ENCODE data around the gene RAPSN. TPM values are rescaled to one million over a fixed set of nuclear protein-coding genes. Genes with fewer than 3 reads are reported as not detected.

The RAPSN gene
- total and polyA plus RNA-seq, 2 of the 8 experiments (the other 6 are each of a cell fraction or from before 2014, with no cell fraction given) = 0.06 to 0.34 TPM

DNA sequence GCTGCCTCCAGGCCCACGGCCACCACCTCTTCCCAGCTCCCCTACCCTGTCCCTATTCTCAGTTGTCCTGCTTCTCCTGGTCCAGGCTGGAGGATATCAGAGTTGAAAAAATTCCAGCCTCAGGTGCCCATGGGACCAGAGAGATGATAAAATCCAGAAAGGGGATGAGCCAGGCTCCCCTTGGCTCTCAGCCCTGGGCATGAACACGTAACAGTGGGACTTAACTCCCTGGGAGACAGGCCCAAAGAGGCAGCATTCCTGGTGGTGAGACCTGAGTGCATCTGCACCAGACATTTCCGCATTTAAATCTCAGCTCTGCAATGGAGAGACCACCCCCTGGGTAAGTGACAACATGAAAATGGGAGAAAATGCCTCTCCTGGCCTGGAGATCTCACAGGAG is 50.9 kb downstream of the RAPSN start (continued):
- TF ChIP-seq RAD21 (IDR thresholded peaks at IDR 0.05 in 1 of 2, conservative IDR thresholded peaks at IDR 0.05 in 1 of 2; ENCODE audit: low read depth in 2 of 2, low read length in 2 of 2) (no peak), EZH2 (IDR thresholded peaks at IDR 0.05; ENCODE audit: low read depth, low read length, severe bottlenecking) (no peak), EGR1 (IDR thresholded peaks at IDR 0.05; ENCODE audit: borderline replicate concordance, low read depth, low read length) (no peak), CTBP2 (IDR thresholded peaks at IDR 0.05; ENCODE audit: borderline replicate concordance, insufficient read depth, insufficient read length, low read length) (no peak), POLR2A (IDR thresholded peaks at IDR 0.05; ENCODE audit: control extremely low read depth in 1 of 2, low read depth in 2 of 2, low read length in 2 of 2) (no peak)
